Cardiac atrium fibroblast (primary cell): ENCODE measurements around the gene FARSB. TPM values are rescaled to one million over a fixed set of nuclear protein-coding genes. Genes with fewer than 3 reads are reported as not detected.

ENCODE experiments used
- total RNA-seq: library from RNA; depleted of rRNA; stranded (reverse); fragments of >200 nt; gene quantifications from 2 replicates; pipeline ENCODE4 v1.2.3, GENCODE V29; 2015

Gene FARSB
- 13.9 and 16.8 TPM in 2 replicates for total RNA-seq

GRCh38 chr2:222655787-222656525 is at the start of gene FARSB:
Gene FARSB, minus strand, starts transcription at chr2:222656092. Its CDS starts 19 bp downstream, at chr2:222656073.

GRCh38 chr2:222671259-222672067 is 15.6 kb upstream of the FARSB start, which contains the start of gene MOGAT1:
Gene MOGAT1, plus strand, starts transcription at chr2:222671658. Its CDS starts 128 bp downstream, at chr2:222671786.

Other genes with a start within 250 kb of the FARSB start
- not detected in 2 replicates for gene SGPP2, start 231.5 kb downstream of the FARSB start, total RNA-seq
- not detected in 2 replicates for gene MOGAT1, start 15.6 kb upstream of the FARSB start, total RNA-seq
- gene ACSL3, start 204.9 kb upstream of the FARSB start, total RNA-seq: 50.2 and 94.6 TPM in 2 replicates